DMS114 treated with DMSO at 0.1 percent for 48 hours (cell line): ENCODE measurements around the gene SCYGR2.
"Not testable (repeated sequence)": the region's sequence is repeated elsewhere in the genome, so short reads cannot be mapped to it uniquely, and the experiment has no call there.

ENCODE experiments used
- DNase-seq: peaks from one replicate; lab custom pipeline; 2025; ENCODE audit not compliant: unreplicated experiment; lab: John Stamatoyannopoulos, UW

Gene SCYGR2

GRCh38 chr2:227598835-227599503, at the start of gene SCYGR2:
Gene SCYGR2 (plus strand): TSS chr2:227598893. CDS start chr2:227598893, 0 bp downstream.
- not testable (repeated sequence) for DNase-seq

DNA sequence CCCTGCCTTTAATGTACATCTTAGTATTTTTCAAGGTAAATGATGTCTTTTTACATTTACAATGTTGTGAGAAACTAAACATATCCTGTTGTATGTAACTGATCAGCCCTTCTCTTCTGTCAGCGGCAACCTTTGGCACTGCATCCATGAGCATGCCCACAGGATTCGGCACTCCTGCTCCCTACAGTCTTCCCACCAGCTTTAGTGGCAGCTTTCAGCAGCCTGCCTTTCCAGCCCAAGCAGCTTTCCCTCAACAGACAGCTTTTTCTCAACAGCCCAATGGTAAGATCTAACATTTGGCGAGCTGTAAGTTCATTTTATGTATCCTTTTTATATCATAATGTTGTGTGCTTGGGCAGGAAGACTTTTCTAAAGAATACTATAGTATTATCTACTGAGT, 46.9 kb upstream of the SCYGR2 start:
- DNase-seq: no peak

GRCh38 chr2:227562581-227562980, 36.1 kb upstream of the SCYGR2 start:
- no peak for DNase-seq

- DNase-seq: no peak
Observed at GRCh38 chr2:227565080-227565479, 33.6 kb upstream of the SCYGR2 start.

DNA sequence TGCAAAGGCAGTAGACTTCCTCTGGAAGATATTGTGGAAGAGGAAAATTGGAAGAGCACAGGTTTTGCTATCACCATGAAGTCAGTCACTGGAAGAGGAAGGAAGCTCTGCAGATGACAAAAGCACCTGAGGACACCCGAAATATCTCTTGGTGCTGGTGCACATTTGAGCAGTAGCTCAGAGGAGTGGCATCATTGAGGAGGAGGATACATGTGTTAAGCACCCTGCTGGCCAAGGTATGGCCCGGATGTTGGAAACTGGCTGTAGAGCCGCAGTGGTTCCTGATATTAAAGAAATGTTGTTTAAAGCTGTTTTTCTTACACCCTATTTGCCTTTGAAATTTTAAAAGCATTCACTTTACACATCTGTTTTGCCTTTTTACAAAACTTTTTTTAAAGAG, 32.7 kb upstream of the SCYGR2 start:
- no peak for DNase-seq

- no peak for DNase-seq
Observed at GRCh38 chr2:227568852-227569169, 29.9 kb upstream of the SCYGR2 start.

DNA sequence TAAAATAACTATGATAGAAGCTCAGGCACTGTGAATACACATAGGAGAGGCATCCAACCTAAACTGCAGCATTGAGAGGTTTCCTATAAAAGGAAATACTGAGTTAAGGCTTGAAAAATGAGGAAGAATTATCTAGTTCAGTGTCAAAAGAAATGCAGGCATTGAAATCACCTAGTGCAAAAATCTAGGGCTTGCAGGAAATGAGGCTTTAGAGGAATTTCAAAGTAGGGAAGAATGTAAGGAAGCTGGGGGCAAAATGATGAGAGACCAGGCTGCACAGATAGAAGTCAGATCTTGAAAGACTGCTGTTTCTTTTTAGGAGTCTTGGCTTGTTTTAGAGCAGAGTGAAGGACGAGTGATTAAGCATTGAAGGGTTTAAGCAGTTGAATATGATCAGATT, 28.1 kb upstream of the SCYGR2 start:
- no peak for DNase-seq

DNA sequence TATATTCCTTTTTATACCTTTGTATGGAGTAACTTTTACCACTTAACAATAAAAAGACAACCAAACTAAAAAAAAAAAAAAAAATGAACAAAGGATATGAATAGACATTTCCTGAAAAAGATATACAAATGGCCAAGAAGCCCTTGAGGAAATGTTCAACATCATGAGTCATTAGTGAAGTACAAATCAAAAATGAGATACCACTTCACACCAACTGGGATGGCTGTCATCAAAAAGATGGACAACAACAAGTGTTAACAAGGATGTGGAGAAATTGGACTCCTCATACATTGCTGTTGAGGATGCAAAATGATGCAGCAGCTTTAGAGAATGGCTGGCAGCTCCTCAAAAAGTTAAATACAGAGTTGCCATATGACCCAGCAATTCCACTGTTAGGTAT, 22.6 kb upstream of the SCYGR2 start:
- DNase-seq: no peak

DNA sequence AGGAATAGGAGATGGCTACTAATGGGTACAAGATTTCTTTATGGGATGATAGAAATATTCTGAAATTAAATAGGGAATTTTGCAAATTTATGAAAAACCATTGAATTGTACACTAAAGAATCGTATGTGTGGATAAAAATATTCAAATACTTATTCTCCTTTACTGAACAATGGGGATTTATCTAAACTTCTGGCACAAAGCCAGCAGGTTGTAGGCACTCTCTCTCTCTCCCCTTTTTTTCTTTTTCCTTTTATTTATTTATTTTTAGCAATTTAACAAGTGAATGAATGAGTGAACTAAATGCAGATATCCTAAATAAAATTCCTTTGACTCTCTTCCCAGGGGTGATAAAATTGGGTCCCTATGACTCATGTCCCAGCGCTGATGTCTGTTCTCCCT, 21.9 kb upstream of the SCYGR2 start:
- DNase-seq: no peak

DNA sequence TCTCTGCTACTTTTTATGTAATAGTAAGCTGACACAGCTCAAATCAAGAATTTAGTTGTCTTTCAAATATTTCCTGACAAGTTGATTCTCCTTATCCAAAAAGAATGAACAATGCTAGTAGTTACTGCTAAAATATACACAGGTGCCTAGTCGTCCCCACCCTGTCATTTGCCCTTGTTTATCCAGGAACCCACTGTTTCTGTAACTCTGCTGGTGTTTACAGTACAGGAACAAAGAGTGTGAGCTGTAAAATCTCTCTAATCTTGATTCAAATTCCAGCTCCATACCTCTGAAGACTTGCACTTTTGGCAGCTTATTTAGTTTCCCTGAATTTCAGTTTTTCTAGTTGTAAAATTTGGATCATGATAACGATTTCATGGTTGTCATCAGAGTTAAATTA, 21.1 kb upstream of the SCYGR2 start:
- no peak for DNase-seq

DNA sequence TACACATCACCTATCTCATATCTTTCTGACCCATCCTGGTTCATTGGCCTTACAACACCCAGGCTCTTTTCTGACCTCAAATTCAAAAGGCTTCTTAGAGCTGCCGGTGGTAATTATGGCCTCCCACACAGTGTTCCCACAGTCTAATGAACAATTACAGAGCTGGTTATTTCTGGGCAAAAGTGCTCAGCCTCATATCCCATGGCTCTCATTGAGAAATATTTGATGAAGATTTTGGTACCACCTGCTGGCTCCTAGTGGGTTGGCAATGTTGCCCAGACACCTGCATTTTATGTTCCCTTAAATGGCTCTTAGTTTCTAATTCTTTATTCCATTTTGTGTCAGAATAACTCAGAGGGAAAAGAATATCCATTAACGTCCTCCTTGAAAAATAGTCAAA, 20.1 kb upstream of the SCYGR2 start:
- no peak for DNase-seq

- DNase-seq: no peak
Observed at GRCh38 chr2:227579791-227580190, 18.9 kb upstream of the SCYGR2 start.

DNA sequence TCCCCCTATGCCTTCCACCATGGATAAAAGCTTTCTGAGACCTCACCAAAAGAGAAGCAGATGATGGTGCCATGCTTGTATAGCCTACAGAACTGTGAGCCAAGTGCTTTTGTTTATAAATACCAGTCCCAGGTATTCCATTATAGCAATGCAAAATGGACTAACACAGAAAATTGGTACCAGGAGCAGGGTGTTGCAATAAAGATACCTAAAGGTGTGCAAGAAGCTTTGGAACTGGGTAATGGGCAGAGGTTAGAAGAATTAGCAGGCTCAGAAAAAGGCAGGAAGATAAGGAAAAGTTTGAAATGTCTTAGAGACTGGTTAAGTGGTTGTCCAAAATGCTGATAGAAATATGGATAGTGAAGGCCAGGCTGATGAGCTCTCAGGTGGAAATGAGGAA, 16.3 kb upstream of the SCYGR2 start:
- no peak for DNase-seq

GRCh38 chr2:227592694-227593387, 5.9 kb upstream of the SCYGR2 start:
- DNase-seq: no peak

DNA sequence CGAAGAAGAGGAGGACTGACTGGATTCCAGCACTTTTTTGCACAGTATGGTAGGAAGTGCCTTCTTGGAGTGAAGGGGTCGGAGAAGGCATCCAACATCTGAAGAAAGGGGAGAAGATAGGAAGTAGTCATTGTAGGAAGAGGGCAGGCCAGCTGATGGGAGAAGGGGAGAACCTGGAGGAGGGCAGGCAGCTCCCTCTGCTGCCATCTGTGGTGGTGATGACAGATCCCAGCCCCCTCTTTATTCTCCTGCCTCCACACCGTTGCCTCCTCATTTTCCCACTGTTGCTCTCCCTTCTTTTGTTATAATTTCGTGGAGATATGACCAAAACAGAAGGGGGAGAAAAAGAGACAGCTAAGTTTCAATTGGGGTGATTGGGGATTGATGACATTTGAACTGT, 2.9 kb upstream of the SCYGR2 start:
- no peak for DNase-seq

DNA sequence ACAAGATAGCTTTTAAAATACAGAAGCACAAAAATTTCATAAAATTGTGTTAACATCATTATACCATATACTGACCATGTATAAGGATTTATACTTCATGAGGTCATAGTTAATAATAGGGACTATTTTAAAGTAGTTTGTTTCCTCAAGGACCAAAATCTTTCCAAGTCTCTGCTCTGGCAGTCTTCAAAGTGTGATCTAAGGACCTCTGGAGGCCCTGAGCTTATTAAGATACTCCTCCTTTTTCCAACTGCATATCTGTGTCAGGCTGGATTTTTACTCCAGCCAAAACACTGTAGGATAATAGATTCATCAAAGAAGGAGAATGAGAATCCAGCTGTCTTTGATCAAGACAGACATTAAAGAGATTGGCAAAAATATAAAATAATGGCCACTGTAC, 1.7 kb upstream of the SCYGR2 start:
- no peak for DNase-seq

DNA sequence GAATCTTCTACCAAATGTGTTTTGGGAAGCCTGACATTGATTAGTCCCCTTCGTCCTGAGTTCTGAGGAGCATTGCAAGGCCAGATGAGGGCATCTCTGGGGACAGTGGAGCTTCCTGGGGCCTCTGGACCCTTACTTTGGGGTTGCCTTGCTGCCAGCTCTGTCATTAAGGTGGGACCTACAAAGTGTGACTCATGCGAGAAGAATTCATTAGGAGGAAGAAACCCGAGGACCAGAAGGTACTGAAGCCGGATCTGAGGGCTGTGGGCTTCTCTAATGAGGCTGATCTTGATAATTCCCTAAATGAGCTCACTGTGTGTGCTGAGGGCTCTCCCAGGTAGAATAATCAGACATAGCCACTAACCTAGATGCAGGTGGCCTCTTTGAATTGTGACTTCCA, 695 bp upstream of the SCYGR2 start:
- no peak for DNase-seq

GRCh38 chr2:227602358-227602757, 3.7 kb downstream of the SCYGR2 start:
- DNase-seq: no peak

GRCh38 chr2:227606476-227606875, 7.8 kb downstream of the SCYGR2 start:
- DNase-seq: no peak

DNA sequence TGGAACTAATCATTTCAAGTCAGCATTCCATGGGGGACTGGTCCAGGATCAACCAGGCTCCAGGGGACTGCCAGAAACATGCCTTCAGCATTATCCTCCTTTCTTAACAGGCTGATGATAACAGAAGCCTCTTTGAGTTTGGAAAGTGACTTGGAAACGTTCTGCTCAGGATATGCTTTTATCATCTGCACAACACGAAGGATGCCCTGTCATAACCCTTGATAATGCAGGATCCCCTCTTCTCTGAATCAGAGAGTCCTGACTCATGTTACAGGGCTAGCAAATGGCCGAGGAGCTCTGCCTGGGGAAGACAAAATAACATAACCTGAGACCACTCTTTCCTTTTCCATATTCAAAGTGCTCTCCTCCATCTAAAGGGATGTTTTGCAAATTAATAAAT, 9.2 kb downstream of the SCYGR2 start:
- DNase-seq: no peak

- DNase-seq: no peak
Observed at GRCh38 chr2:227608561-227609338, 10.1 kb downstream of the SCYGR2 start.

- no peak for DNase-seq
Observed at GRCh38 chr2:227610123-227610522, 11.4 kb downstream of the SCYGR2 start.
